ENCODE measurements around the gene EYS.

DNA sequence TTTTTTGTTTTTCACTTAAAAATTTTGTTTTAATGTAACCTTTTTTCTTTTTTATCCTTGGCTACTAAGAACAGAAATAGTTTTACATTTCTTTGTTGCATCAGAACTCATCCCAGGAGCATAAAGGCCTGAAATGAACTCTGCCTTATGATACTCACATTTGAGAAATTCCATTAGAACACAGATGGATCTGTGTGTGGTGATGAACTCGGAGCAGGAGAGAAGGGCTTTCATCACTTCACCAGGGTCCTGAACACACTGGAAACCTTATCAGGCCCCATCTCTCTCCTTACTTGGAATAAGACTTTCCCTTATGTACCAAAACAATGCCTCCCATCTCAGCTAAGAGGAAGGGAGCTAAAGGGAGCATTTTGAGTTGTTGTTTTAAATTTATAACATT, 1932.1 kb downstream of the EYS start:
- TF ChIP-seq, protein P1, sequence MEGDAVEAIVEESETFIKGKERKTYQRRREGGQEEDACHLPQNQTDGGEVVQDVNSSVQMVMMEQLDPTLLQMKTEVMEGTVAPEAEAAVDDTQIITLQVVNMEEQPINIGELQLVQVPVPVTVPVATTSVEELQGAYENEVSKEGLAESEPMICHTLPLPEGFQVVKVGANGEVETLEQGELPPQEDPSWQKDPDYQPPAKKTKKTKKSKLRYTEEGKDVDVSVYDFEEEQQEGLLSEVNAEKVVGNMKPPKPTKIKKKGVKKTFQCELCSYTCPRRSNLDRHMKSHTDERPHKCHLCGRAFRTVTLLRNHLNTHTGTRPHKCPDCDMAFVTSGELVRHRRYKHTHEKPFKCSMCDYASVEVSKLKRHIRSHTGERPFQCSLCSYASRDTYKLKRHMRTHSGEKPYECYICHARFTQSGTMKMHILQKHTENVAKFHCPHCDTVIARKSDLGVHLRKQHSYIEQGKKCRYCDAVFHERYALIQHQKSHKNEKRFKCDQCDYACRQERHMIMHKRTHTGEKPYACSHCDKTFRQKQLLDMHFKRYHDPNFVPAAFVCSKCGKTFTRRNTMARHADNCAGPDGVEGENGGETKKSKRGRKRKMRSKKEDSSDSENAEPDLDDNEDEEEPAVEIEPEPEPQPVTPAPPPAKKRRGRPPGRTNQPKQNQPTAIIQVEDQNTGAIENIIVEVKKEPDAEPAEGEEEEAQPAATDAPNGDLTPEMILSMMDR (IDR thresholded peaks at IDR 0.05; ENCODE audit: low read depth, low read length, missing input control) = no peak
- TF ChIP-seq, protein P2, sequence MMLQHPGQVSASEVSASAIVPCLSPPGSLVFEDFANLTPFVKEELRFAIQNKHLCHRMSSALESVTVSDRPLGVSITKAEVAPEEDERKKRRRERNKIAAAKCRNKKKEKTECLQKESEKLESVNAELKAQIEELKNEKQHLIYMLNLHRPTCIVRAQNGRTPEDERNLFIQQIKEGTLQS (IDR thresholded peaks at IDR 0.05) = no peak
- TF ChIP-seq TAF1 (conservative IDR thresholded peaks at IDR 0.05) (no peak), JUND (IDR thresholded peaks at IDR 0.05) (no peak), GABPA (IDR thresholded peaks at IDR 0.05 in 1 of 2, conservative IDR thresholded peaks at IDR 0.05 in 1 of 2) (no peak), YY1 (IDR thresholded peaks at IDR 0.05) (no peak), RAD21 (IDR thresholded peaks at IDR 0.05) (no peak), SP1 (IDR thresholded peaks at IDR 0.05) (no peak), FOXA1 (IDR thresholded peaks at IDR 0.05) (no peak)
- TF ChIP-seq, protein P3, sequence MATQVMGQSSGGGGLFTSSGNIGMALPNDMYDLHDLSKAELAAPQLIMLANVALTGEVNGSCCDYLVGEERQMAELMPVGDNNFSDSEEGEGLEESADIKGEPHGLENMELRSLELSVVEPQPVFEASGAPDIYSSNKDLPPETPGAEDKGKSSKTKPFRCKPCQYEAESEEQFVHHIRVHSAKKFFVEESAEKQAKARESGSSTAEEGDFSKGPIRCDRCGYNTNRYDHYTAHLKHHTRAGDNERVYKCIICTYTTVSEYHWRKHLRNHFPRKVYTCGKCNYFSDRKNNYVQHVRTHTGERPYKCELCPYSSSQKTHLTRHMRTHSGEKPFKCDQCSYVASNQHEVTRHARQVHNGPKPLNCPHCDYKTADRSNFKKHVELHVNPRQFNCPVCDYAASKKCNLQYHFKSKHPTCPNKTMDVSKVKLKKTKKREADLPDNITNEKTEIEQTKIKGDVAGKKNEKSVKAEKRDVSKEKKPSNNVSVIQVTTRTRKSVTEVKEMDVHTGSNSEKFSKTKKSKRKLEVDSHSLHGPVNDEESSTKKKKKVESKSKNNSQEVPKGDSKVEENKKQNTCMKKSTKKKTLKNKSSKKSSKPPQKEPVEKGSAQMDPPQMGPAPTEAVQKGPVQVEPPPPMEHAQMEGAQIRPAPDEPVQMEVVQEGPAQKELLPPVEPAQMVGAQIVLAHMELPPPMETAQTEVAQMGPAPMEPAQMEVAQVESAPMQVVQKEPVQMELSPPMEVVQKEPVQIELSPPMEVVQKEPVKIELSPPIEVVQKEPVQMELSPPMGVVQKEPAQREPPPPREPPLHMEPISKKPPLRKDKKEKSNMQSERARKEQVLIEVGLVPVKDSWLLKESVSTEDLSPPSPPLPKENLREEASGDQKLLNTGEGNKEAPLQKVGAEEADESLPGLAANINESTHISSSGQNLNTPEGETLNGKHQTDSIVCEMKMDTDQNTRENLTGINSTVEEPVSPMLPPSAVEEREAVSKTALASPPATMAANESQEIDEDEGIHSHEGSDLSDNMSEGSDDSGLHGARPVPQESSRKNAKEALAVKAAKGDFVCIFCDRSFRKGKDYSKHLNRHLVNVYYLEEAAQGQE (IDR thresholded peaks at IDR 0.05) = no peak
- TF ChIP-seq, protein P4, sequence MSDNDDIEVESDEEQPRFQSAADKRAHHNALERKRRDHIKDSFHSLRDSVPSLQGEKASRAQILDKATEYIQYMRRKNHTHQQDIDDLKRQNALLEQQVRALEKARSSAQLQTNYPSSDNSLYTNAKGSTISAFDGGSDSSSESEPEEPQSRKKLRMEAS (IDR thresholded peaks at IDR 0.05) = no peak
